ENCODE results near the gene CEP89.
"Not testable (repeated sequence)": the region's sequence is repeated elsewhere in the genome, so short reads cannot be mapped to it uniquely, and the experiment has no call there.

GRCh38 chr19:32995966-32996365, 24.2 kb upstream of the CEP89 start:
- TF ChIP-seq CTCF (IDR thresholded peaks at IDR 0.05; ENCODE audit: borderline replicate concordance, extremely low read depth, low read length, poor library complexity, severe bottlenecking); EZH2 (IDR thresholded peaks at IDR 0.05; ENCODE audit: borderline replicate concordance, low read depth, low read length, severe bottlenecking): not testable (repeated sequence)

Measured in DND-41 (cell line).